Neural progenitor cell (in vitro differentiated cells): ENCODE measurements around the gene PRKCI.

Experiments
- CTCF ChIP-seq: fragments of 200-600 bp; sonication (generic); IDR thresholded peaks from 2 replicates; pipeline ENCODE4 v1.5.1; 2017; ENCODE audit warnings: antibody characterized with exemption, mild to moderate bottlenecking
- EZH2 ChIP-seq: fragments of 200-600 bp; sonication (generic); IDR thresholded peaks from 2 replicates; pipeline ENCODE4 v1.6.1; 2017; ENCODE audit warnings: antibody characterized with exemption, mild to moderate bottlenecking, moderate library complexity

GRCh38 chr3:170221924-170222646 lies at the start of gene PRKCI:
- TF ChIP-seq CTCF (no peak), EZH2 (no peak)
